ENCODE results near the gene EXOC7. TPM values are rescaled to one million over a fixed set of nuclear protein-coding genes. Genes with fewer than 3 reads are reported as not detected.

EXOC7 gene
- total RNA-seq, 4 donors from 2014 or later: 88.0 to 143 (median 105) TPM

DNA sequence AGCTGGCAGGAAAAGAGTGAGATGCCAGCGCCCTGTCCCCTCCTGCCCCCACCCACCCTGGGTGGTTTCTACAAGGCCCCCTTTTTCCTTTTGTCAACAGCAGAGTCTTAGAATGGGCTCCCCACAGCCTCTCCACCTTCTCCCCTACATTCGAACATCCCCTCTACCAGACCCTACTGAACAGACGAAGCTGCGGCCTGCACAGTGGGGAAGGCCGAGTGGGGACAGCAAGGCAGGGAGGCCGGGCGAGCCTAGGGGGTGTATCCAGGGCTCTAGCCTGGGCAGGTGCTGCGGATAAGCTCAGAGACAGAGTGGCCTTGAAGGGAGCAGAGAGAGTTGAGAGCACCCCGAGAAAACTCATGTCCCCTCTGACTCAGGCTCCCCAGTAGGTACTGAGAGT lies 17.2 kb downstream of the EXOC7 start:
- intact Hi-C loops (cut with DNase I; ENCODE audit: low total_unique reads): no loop called here
- Histone ChIP-seq H3K9me3 (no peaks in the 10 kb centered on the region), H3K36me3 (peaks cover 0 to 46% (median 22%) of the 10 kb centered on the region in 4 donors), H3K27ac (no peak overlapping the region), H3K4me3 (no peak overlapping the region), H3K4me1 (no peaks in the 10 kb centered on the region), H3K27me3 (no peaks in the 10 kb centered on the region)
- TF ChIP-seq POLR2A (IDR thresholded peaks at IDR 0.05) (no peak), POLR2AphosphoS5 (IDR thresholded peaks at IDR 0.05) (no peak), EP300 (IDR thresholded peaks at IDR 0.05; ENCODE audit: low read depth) (no peak)
- TF ChIP-seq, protein P1, sequence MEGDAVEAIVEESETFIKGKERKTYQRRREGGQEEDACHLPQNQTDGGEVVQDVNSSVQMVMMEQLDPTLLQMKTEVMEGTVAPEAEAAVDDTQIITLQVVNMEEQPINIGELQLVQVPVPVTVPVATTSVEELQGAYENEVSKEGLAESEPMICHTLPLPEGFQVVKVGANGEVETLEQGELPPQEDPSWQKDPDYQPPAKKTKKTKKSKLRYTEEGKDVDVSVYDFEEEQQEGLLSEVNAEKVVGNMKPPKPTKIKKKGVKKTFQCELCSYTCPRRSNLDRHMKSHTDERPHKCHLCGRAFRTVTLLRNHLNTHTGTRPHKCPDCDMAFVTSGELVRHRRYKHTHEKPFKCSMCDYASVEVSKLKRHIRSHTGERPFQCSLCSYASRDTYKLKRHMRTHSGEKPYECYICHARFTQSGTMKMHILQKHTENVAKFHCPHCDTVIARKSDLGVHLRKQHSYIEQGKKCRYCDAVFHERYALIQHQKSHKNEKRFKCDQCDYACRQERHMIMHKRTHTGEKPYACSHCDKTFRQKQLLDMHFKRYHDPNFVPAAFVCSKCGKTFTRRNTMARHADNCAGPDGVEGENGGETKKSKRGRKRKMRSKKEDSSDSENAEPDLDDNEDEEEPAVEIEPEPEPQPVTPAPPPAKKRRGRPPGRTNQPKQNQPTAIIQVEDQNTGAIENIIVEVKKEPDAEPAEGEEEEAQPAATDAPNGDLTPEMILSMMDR (IDR thresholded peaks at IDR 0.05): no peak
- no peak for DNase-seq
- in situ Hi-C loops (cut with MboI; ENCODE audit: low pct_ligation_motif_present in 1 of 4, low pct_unique_long_range_greater_than_20kb in 1 of 4, low sequenced_read_pairs in 3 of 4): no loop called here
- WGBS, 2 donors (ENCODE audit: low coverage in 1 of 2): 97% methylated on average over 9 of the region's 9 CpGs; no CpG with 5 or more reads in 1 of the 2 donors

DNA sequence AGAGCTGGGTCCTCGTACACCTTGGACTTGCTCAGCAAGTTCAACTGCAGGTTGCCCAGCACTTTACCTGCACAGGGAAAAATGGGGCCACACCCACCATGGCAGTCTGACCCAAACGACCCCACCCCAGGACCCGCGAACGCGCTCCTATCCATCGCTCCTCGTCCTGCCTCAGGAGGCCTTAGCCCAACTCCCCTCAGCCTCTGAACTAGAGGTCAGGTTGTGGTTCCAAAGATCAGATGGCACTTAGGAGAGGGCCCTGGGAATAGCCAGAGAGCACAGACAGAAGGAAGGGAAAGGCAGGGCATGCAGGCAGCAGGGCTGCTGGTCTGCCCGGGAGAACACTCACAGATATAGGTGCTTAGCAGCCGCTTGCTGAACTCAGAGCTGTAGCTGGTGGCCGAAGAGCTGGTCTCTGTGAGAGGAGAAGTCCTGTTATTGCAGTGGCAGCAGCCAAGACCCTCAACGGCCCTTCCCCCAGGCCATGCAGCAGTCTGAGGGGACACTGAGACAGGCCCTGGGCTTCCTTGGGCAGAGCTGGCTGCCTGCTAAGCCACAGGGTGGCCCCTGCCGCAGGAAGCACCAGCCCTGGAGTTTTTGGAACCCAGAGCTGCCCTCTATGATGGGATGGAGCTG lies 17.7 kb downstream of the EXOC7 start:
- Histone ChIP-seq H3K4me3 (no peak overlapping the region), H3K27me3 (no peaks in the 10 kb centered on the region), H3K27ac (no peak overlapping the region), H3K36me3 (peaks cover 0 to 46% (median 22%) of the 10 kb centered on the region in 4 donors), H3K4me1 (no peaks in the 10 kb centered on the region), H3K9me3 (no peaks in the 10 kb centered on the region)
- in situ Hi-C loops (cut with MboI; ENCODE audit: low pct_ligation_motif_present in 1 of 4, low pct_unique_long_range_greater_than_20kb in 1 of 4, low sequenced_read_pairs in 3 of 4) (no loop called here), intact Hi-C loops (cut with DNase I; ENCODE audit: low total_unique reads) (no loop called here)
- no peak for TF ChIP-seq POLR2A (IDR thresholded peaks at IDR 0.05)
- no peak for TF ChIP-seq POLR2AphosphoS5 (IDR thresholded peaks at IDR 0.05)
- WGBS, 2 donors (ENCODE audit: low coverage in 1 of 2): 92 to 100% methylated on average over 1 to 12 of the region's 13 CpGs
- DNase-seq: no peak

DNA sequence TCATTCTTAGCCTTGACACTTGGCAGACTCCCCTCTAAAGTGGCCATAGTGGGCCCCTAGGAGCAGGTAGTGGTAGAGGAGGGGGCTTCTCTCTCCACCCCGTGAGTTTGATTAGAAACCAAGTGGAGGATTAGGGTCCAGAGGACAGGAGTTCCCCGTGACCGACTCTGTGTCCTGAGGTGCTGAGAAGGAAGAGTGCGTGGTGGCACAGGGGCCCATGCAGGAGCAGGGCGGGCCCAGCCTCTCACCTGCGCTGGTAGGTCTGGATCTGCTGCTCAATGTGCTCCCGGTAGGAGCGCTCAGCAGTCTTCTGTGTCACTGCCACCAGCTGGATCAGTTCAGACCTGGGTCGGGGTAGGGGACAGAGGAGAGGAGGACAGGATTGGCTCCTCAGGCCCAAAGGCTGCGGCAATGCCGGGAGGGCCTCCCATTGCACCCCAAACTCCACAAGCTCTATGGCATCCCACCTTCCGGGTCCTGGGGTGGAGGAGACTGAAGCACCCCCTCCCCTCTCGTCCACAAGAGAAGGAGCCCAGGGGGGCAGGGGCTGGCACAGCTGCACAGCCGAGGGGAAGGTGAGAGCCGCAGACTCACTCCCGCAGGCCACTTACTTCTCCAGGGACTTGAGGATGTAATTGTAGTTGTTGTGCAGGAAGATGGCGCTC lies 18.4 kb downstream of the EXOC7 start:
- in situ Hi-C loops (cut with MboI; ENCODE audit: low pct_ligation_motif_present in 1 of 4, low pct_unique_long_range_greater_than_20kb in 1 of 4, low sequenced_read_pairs in 3 of 4): no loop called here
- H3K9me3 ChIP-seq: no peaks in the 10 kb centered on the region
- 85% methylated on average over 17 of the region's 17 CpGs; no CpG with 5 or more reads in 1 of the 2 donors for WGBS, 2 donors (ENCODE audit: low coverage in 1 of 2)
- H3K36me3 ChIP-seq: peaks cover 0 to 40% (median 18%) of the 10 kb centered on the region in 4 donors
- TF ChIP-seq EP300 (IDR thresholded peaks at IDR 0.05; ENCODE audit: low read depth): no peak
- H3K4me1 ChIP-seq: no peaks in the 10 kb centered on the region
- no peak overlapping the region for H3K27ac ChIP-seq
- peaks cover 5% of the 10 kb centered on the region for H3K27me3 ChIP-seq
- no peak overlapping the region for H3K4me3 ChIP-seq
- DNase-seq: no peak
- intact Hi-C loops (cut with DNase I; ENCODE audit: low total_unique reads): no loop called here

DNA sequence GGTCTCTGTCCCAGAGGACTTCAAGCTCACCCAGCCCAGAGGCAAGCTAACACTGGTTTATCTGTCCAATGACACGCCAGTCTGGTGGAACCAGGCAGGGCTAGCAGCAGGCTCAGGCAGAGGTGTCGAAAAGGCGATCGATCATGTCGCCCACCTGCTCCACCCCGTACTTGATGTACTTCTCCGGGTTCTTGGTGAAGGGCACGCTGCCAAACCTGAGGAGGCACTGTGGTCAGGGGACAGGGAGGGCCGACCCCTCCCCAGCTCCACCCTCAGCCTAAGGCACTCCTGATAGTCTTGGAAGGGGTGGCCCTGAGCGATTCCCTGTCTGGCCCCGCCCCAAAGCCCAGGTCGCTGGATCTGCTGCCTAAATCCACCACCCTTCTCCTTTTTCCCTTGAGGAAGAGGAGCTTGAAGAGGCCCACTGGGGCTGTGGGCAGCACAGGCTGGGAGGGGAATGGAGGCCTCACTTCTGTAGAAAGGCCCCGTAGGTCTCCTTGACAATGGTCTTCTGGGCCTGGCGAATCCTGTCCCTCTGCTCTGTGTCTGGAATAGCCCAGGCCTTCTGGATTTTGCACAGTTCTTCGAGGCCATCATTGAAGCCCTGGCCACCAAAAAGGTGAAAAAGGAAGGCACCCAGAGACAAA lies 19.9 kb downstream of the EXOC7 start:
- Histone ChIP-seq H3K4me1 (no peaks in the 10 kb centered on the region), H3K9me3 (no peaks in the 10 kb centered on the region), H3K36me3 (peaks cover 0 to 25% (median 11%) of the 10 kb centered on the region in 4 donors), H3K27ac (no peak overlapping the region), H3K4me3 (no peak overlapping the region), H3K27me3 (peaks cover 20% of the 10 kb centered on the region)
- 90% methylated on average over 15 of the region's 15 CpGs; no CpG with 5 or more reads in 1 of the 2 donors for WGBS, 2 donors (ENCODE audit: low coverage in 1 of 2)
- TF ChIP-seq EP300 (IDR thresholded peaks at IDR 0.05; ENCODE audit: low read depth) (no peak), POLR2A (IDR thresholded peaks at IDR 0.05) (no peak), POLR2AphosphoS5 (IDR thresholded peaks at IDR 0.05) (no peak)
- TF ChIP-seq, protein P1 (IDR thresholded peaks at IDR 0.05): no peak
- intact Hi-C loops (cut with DNase I; ENCODE audit: low total_unique reads): no loop called here
- no peak for DNase-seq
- in situ Hi-C loops (cut with MboI; ENCODE audit: low pct_ligation_motif_present in 1 of 4, low pct_unique_long_range_greater_than_20kb in 1 of 4, low sequenced_read_pairs in 3 of 4): no loop called here
